Measurements from ENCODE around the gene PRSS12.

PRSS12 gene

GRCh38 chr4:118286685-118287084 lies 66.1 kb downstream of the PRSS12 start:
- DNase-seq (ENCODE audit: low read depth): peak; percentile 90
- no peak for TF ChIP-seq CTCF (IDR thresholded peaks at IDR 0.05; ENCODE audit: insufficient read depth, low read depth, low read length, missing control alignments)
- no peak overlapping the region for H3K4me3 ChIP-seq (ENCODE audit: low read length)

- H3K4me3 ChIP-seq (ENCODE audit: low read length): no peak overlapping the region
- no peak for TF ChIP-seq CTCF (IDR thresholded peaks at IDR 0.05; ENCODE audit: insufficient read depth, low read depth, low read length, missing control alignments)
- DNase-seq (ENCODE audit: low read depth): peak; percentile 59
Measured at GRCh38 chr4:118285931-118286330, 66.9 kb downstream of the PRSS12 start.

- TF ChIP-seq CTCF (IDR thresholded peaks at IDR 0.05; ENCODE audit: insufficient read depth, low read depth, low read length, missing control alignments): no peak
- H3K4me3 ChIP-seq (ENCODE audit: low read length): no peak overlapping the region
- peak; percentile 55 for DNase-seq (ENCODE audit: low read depth)
Measured at GRCh38 chr4:118284169-118284568, 68.6 kb downstream of the PRSS12 start.

GRCh38 chr4:118282692-118283091 lies 70.1 kb downstream of the PRSS12 start:
- TF ChIP-seq CTCF (IDR thresholded peaks at IDR 0.05; ENCODE audit: insufficient read depth, low read depth, low read length, missing control alignments): no peak
- H3K4me3 ChIP-seq (ENCODE audit: low read length): no peak overlapping the region
- DNase-seq (ENCODE audit: low read depth): peak; percentile 90

GRCh38 chr4:118281611-118282442 lies 71.0 kb downstream of the PRSS12 start:
- TF ChIP-seq CTCF (IDR thresholded peaks at IDR 0.05; ENCODE audit: insufficient read depth, low read depth, low read length, missing control alignments): no peak
- DNase-seq (ENCODE audit: low read depth): peak; percentile 56
- H3K4me3 ChIP-seq (ENCODE audit: low read length): no peak overlapping the region

- DNase-seq (ENCODE audit: low read depth): peak; percentile 90
- H3K4me3 ChIP-seq (ENCODE audit: low read length): peak overlapping the region; percentile 98
- peak; percentile 74 for TF ChIP-seq CTCF (IDR thresholded peaks at IDR 0.05; ENCODE audit: insufficient read depth, low read depth, low read length, missing control alignments)
Measured at GRCh38 chr4:118280501-118281218, 72.1 kb downstream of the PRSS12 start.
